GM18873 (cell line): ENCODE data around the gene TMEM11.

Experiments used
- ATAC-seq: cut with Tn5 transposase; IDR thresholded peaks from one replicate; pipeline ENCODE4 v1.9.1; 2021; ENCODE audit warnings: mild to moderate bottlenecking, moderate library complexity, moderate number of reproducible peaks; ENCODE audit not compliant: unreplicated experiment, low FRiP score

TMEM11 gene, protein sequence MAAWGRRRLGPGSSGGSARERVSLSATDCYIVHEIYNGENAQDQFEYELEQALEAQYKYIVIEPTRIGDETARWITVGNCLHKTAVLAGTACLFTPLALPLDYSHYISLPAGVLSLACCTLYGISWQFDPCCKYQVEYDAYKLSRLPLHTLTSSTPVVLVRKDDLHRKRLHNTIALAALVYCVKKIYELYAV

DNA sequence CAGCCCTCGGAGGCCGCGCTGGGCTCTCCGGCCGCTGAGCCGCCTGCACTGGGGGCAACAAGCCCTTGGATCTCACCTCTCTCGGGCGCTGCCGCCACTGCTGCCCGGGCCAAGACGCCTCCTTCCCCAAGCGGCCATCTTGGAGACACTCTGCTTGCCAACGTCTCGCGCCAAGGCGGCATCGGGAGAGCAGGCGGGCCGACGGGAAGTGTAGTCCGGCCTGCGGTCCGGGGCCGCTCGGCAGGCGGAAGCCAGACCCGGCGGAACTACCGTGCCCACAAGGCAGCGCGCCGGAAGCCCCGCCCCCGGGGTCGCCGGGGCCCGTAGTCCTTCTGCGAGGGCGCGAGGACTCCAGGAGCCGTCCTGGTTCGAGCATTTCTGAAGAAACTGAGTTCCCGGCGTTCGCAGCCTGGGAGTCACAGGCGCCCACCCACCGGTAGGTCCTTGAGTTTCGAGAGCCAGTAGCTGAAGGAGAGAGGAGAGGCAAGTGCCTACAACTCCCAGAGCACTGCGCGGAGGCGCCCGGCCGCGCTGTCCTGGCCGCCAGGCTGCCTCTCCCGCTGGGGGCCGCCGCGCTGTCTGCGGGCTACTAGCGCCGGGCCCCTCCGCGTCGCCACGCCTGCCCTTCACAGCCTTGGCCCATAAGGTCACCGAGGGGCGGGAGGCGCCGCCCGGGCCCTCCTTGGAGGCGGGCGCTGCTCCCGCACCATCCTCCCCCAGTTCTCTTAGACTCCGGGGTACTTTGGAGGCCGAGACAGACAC is at the start of gene TMEM11:
TSS of gene TMEM11 (minus strand) at position 147 of the 762 bp plus-strand sequence. CDS start at position 138, 9 bp downstream.
- ATAC-seq: peak; percentile 80

DNA sequence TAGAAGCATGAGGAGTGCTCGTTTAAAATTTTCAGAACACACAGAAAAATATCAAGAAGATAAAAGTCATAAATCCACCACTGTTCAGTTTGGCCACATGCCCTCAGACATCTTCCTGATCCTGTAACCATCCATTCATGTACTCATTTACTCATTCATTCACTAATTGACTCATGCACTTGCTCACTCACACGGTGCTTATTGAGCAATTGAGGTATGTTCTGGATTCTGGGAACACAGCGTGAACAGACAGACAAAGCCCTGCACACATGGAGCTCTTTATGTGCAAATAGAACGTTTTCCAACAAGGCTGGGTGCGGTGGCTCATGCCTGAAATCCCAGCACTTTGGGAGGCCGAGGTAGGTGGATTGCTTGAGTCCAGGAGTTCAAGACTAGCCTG is 49.4 kb upstream of the TMEM11 start:
- no peak for ATAC-seq

DNA sequence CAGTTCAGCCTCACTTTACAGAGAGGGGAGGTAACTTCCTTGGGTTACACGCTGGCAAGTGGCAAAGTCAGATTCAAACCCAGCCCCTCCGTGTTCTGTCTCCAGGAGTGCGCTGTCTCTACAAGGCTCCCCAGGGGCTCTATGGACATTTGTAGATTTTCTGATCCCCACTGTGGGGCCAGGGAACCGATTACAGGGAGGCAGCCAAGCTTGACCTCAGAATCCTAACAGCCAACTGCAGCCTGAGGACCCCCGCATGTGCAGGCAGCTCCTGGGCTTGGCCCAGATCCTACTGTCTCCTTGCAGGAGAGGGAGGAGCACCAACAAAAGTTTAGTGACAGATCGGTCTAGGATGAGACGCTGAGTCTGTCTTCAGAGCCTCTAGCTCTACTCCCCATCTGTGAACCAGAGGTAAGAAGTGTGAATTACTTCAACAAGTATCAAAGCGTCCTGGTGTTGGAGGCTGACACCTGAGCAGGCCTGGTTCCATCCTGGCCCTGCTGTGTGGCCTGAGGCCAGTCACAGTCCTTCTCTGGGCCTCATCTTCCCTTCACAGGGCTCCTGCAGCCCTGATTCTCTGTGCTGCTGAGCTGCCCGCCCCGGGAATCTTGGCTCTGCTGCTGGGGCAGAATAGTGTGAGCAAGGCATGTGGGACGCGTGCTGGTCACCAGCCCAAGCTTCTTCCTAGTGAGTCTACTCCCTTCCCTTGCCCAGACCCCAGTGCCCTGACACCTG is 48.5 kb upstream of the TMEM11 start:
- ATAC-seq: no peak

DNA sequence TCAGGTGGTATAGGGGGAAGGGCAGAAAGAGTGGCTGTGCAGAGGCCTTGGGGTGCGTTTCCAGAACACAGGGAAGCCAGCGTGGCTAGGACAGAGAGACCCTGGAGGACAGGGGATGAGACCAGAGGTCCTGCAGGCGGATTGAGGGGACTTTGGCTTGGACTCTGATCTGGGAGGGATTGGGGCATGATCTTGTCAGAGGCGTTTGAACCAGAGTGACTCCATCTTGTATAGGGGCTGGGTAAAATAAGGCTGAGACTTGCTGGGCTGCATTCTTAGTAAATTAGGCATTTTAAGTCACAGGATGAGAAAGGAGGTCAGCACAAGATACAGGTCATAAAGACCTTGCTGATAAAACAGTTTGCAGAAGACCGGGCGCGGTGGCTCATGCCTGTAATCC is 44.6 kb upstream of the TMEM11 start:
- no peak for ATAC-seq

DNA sequence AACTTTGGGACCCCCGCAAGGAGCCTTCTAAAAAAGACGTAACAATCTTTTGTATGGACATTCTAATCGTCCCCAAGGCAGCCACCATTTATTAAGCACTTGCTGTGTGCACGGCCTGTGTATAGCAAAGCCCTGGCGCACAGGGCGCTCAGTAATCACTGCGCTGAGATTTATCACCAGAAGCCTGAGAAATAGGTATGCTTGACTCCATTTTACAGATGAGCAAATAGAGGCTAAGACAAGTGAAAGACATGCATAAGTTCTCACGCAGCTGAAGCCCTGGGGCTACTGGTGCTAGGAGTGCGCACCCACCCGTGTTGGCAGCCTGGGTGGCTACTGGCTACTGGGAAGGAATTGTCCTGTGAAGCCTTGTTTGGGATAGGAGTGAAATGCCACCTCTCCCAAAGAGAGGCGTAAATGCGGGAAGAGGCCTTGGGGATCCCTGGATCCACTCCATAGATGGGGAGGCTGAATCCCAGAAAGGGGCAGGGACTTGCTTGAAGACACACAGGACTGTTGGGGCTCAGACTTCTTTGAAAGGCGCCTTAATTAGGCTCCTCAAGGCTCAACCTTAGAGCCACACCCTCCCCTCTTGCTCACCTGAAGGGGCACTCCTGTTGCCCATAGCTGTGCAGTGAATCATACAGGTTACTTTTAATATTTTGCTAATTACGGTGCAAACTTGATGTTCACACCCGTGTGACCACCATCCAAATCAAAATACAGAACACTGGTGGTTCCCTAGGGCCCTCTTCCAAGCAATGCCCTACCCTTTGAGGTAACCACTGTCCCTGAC is 39.9 kb upstream of the TMEM11 start:
- ATAC-seq: no peak

DNA sequence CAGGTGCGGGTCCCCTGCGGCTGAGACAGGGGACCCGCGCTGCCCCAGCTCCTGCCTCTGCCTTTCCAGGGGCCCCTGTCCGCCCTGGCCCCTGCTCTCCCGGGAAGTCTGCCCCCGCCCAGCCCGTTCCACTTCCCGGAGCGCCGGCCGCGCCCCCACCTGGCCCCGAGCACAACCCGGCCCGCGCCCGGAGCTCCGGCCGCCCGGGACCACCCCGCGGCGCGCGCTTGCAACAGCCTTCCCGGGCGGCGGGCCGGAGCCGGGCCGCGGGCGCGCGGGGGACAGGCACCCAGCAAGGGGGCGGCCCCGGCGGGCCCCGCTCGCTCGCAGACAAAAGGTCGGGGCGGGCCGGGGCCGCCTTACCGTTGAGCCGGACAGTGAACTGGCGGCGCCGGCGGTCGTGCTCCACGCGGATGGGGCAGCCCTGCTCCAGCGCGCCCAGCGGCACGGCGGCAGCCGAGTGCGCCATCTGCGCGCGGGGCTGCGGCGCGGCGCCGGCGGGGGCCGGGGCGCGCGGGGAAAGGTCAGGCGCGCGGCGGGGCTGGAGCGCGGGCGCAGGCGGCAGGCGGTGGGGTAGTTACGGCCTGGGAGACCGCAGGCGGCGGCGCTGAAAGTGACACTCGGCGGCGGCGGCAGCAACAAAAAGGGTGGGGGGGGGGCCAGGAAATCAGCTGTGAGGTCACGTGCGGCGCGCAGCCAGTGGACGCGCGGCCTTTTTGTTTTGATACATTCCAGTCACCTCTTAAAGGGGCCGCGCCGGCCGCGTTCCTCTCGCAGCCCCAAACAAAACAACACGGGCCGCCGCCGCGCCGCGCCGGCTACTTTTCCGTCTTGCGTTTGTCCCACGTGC is 39.1 kb upstream of the TMEM11 start, which contains the start of gene NATD1:
TSS of gene NATD1 (minus strand) at position 615 of the 850 bp plus-strand sequence. CDS start at position 469, 146 bp downstream.
- no peak for ATAC-seq

DNA sequence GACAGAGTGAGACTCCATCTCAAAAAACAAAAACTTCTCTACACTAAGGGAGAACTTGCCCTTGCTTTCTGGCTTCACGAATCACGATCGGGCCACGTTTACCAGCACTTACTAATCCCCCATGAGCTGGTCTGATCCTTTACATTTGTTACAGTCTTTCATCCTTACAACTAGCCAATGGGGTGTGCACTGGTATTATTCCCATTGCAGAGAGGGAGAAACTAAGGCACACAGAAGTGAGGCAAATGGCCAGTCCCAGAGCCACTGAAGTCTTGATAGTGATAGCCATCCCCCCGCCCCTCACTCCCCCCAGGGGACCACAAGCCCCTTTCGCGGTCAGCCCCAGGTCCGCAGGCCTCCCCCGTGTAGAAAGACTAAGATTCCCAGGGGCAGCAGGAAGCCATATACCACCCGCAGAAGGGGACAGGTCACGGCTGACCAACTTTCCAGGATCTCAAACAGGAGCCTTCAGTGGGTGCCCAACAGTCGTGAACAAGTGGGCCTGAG is 38.4 kb upstream of the TMEM11 start:
- ATAC-seq: no peak

DNA sequence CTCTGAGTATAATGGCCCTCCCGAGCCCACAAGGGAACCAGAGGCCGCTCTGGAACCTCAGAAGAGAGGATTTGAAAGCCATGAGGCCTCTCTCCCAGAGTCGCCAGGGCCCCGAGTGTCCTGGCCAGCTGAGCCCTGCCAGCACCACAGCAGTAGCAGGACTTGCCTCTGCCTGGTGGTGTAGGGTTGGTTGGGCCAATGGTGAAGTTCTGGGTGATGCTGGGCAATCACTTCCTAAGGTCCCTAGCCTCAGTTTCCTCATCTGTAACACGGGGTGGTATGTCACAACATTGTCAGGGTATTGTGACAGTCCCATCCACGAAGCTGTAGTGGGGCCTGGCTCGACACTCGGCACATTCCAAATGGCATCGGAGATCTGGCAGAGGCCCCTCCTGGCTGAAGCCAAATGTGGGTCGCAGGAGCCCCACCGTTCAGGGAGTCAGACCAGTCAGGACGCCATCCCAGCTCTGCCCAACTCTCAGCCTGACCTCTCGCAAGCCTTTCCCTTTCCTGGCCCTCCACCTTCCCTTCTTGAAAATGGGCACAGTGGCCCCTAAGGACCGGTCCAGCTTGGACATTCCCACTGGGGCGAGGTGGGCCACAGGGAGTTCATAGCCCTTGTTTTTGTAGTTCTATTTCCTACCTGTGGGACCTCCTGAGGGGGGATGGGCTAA is 37.5 kb upstream of the TMEM11 start:
- no peak for ATAC-seq

DNA sequence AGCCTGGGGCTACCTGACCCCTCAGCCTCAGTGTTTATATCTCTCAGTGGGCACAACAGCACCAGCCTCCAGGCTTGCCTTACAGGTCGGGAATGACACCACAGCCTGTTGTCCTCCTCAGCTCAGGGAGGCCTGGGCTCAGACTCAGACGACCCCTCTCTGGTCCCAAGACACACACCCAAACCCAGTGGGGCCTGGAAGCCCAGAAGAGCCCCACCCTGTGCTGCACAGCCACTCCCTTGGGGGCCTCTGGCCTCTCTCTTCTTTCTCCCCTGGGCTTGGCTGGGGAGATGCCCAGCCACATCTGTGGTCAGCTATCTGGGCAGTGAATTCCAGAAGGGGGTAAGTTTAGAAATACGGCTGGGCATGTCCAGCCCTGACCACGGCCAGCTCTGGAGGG is 36.9 kb upstream of the TMEM11 start:
- no peak for ATAC-seq

DNA sequence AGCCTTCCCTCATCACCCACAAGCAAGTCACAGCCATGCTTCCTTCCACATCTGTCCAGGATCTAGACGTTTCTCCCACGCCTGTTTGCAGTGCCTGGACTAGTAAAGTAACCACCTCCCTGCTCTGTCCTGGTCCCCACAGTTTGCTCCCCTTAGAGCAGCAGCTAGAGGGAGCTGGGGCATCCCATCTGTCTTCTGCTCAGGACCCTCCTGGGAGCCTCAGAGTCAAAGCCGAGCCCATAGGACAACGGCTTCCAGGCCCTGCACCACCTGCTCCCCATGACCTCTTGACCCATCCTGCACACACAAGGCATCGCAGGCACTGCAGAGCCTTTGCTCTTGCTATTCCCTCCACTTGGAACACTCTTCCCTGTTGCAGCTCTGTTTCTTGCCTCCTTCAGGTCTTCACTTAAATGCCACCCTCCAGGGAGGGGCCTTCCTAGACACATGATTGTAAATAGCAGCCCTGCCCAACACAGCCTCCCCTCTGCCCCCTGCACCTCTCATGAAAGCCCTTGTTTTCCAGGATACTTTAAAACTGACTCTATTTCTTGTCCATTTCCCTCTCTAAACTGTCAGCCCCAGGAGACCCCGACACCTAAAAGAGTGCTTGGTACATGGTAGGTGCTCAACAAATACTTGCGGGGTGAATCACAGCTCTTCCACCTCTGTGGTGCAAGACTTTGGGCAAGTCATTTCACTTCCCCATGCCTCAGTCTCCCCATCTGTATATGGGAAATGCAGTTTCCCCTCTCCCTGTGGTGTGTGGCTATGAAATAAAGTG is 36.2 kb upstream of the TMEM11 start:
- no peak for ATAC-seq

DNA sequence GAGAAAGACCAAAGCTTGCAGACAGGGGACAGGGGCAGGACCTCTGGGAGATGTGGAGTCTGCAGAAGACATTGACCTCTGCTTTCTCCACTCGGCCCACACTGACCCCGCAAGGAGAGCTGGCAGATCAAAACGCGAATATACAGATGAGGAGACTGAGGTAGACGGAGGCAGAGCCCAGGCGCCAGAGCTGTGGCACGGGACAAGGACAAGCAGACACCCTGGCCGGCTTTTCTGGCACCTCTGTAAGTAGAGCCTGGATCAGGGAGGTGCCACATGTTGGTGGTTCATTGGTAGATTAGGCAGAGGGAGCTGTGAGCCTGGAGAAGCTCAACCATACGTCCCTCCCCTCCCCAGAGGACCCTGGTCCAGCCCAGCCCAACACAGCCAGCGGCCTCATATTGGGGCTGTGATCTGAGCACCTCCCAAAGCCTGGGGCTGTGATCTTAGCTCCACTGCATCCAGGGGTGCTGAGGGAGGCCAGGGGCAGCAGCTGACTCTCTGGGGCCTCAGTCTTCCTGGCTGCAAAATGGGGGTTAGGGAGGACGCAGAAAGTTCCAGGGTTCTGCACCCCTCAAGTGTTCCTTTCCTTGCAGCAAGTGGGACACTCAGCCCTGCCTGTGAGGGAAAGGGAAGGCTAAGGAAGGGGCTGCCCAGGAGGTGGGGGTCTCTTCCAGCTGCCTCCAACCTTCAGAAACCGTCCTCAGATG is 35.3 kb upstream of the TMEM11 start:
- no peak for ATAC-seq

DNA sequence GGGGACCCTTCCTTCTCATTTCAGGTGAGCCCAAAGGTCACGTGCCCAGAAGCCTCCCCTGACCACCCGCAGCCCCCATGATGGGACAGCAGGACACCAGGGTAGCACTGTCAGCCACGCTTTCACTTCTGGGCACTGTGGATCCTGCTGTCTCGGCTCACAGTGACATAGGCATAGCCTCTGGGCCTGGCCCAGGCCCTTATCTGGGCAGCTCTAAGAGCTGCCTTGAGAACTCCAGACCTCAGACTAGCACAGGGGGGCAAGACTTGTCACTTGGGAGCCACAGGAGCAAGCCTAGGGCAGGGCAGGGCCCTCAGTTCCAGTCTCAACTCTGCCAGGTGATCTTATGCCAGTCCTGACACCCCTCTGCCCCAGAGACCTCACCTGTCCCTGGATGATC is 34.5 kb upstream of the TMEM11 start:
- no peak for ATAC-seq

DNA sequence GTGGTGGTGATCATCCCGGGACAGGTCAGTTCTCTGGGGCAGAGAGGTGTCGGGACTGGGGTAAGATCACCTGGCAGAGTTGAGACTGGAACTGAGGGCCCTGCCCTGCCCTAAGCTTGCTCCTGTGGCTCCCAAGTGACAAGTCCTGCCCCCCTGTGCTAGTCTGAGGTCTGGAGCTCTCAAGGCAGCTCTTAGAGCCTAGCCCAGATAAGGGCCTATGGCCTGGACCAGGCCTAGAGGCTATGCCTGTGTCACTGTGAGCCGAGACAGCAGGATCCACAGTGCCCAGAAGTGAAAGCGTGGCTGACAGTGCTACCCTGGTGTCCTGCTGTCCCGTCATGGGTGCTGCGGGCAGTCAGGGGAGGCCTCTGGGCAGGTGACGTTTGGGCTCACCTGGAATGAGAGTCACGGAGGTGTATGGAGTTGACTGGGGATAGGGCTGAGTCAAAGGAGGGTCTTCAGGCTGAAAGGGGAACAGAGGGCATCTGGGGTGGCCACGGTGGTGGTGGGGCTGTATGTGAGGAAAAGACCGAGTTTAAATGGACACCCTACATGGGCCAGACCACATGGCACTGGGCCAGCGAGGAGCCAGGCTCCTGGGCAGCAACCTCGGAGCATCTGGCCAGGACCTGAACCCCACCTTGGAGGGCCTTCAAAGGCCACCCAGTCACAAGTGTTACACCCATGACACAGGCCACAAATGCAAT is 33.7 kb upstream of the TMEM11 start:
- no peak for ATAC-seq

DNA sequence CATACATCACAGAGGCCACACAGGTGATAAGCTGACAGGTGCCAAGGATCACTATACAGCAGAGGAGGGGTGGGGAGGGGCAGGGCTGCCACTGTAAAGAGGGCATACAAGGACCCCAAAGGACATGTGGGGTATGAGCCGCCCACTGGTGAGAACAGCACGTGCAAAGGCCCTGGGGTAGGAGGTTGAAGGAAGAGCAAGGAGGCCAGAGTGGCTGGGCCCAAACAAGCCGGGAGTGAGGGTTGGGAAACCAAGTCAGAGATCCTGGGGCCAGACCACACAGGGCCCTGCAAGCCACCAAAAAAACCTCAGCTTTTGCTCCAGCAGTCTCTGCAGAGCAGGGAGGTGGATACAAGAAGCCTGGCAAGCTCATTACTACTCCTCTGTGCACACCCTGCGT is 32.7 kb upstream of the TMEM11 start:
- ATAC-seq: no peak

DNA sequence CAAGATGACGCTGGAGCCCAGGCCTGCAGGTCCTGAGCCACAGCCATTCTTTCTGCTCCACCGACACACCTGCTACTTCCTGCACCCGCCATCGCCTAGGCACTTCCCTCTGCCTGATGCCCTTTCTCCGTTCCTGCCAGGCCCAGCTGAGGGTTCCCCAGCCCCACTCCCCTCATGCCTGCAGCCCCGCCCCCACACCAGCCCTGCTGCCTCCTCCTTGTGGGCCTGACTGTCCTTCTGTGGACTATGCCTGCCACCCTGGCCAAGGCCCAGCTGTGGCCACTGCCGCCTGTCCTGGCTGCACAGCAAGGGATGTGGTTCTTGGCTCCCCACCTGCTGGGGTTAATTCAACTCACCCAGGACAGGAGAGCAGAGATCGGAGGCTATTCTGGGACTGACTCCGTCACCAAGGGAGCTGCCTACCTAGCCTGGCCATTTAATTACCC is 31.7 kb upstream of the TMEM11 start:
- no peak for ATAC-seq

DNA sequence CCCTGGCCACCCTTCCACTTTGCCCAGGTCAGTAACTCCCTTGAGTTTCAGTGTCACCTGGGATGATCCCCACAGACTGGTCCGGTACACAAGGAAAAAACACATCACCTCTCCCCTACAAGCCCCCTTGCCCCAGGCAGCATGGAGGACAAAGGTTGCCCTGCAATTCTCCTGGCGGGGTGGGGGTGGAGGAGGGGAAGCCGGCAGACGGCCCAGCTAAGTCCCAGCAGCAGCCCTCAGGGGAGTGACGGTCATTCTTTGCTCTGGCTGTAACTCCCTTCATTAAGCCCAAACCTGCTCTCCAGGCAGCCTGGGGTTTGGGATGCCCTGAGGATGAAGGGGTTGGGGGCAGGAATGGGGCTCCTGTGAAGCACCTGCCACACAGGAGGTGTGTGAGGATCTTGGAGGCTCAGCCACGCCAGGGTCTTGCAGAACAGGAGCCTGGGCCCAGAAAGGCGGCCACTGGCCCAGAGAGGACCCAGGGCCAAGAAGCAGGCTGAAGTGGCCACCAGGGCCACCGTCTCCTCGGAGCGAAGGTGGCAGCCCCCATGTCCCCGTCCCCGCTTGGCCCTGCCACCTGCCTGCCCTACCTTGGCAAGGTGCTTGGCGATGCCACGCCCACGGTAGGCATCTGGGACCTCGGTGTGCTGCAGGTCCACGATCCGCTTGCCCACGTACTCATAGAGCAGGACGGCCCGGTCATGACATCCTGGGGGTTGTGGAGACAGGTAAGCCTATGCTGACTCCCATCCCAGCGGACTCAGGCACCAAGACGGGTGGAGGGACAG is 29.7 kb upstream of the TMEM11 start:
- ATAC-seq: no peak
